ENCODE data around the gene NDUFS6. TPM values are rescaled to one million over a fixed set of nuclear protein-coding genes. Genes with fewer than 3 reads are reported as not detected.

The NDUFS6 gene
- total and polyA plus RNA-seq, 8 donors = 12.8 to 95.0 (median 86.0) TPM; not detected in 1

GRCh38 chr5:1845696-1846095 is 44.5 kb downstream of the NDUFS6 start:
- WGBS, 5 donors = 91 to 100% (median 95%) methylated on average over 1 of the region's 1 CpG
- TF ChIP-seq EP300 (IDR thresholded peaks at IDR 0.05) (no peak), POLR2A (IDR thresholded peaks at IDR 0.05) (no peak), POLR2AphosphoS5 (IDR thresholded peaks at IDR 0.05) (no peak)
- TF ChIP-seq, protein P1, sequence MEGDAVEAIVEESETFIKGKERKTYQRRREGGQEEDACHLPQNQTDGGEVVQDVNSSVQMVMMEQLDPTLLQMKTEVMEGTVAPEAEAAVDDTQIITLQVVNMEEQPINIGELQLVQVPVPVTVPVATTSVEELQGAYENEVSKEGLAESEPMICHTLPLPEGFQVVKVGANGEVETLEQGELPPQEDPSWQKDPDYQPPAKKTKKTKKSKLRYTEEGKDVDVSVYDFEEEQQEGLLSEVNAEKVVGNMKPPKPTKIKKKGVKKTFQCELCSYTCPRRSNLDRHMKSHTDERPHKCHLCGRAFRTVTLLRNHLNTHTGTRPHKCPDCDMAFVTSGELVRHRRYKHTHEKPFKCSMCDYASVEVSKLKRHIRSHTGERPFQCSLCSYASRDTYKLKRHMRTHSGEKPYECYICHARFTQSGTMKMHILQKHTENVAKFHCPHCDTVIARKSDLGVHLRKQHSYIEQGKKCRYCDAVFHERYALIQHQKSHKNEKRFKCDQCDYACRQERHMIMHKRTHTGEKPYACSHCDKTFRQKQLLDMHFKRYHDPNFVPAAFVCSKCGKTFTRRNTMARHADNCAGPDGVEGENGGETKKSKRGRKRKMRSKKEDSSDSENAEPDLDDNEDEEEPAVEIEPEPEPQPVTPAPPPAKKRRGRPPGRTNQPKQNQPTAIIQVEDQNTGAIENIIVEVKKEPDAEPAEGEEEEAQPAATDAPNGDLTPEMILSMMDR (IDR thresholded peaks at IDR 0.05) = no peak
- DNase-seq = no peak
- Histone ChIP-seq H3K36me3 (no peaks in the 10 kb centered on the region), H3K27me3 (peaks cover 0 to 79% (median 33%) of the 10 kb centered on the region in 3 donors), H3K4me3 (no peak overlapping the region), H3K9me3 (no peaks in the 10 kb centered on the region), H3K27ac (no peak overlapping the region), H3K4me1 (no peaks in the 10 kb centered on the region)
- intact Hi-C loops (cut with DNase I; ENCODE audit: low total_unique reads) = no loop called here

- Histone ChIP-seq H3K27ac (no peak overlapping the region), H3K27me3 (peaks cover 7 to 79% (median 33%) of the 10 kb centered on the region in 3 donors), H3K9me3 (no peaks in the 10 kb centered on the region), H3K36me3 (no peaks in the 10 kb centered on the region), H3K4me1 (peaks cover 0 to 7% (median 0%) of the 10 kb centered on the region in 4 donors), H3K4me3 (no peak overlapping the region)
- TF ChIP-seq POLR2A (IDR thresholded peaks at IDR 0.05) = no peak
- no peak for TF ChIP-seq POLR2AphosphoS5 (IDR thresholded peaks at IDR 0.05)
- TF ChIP-seq, protein P1 (IDR thresholded peaks at IDR 0.05) = no peak
- no peak for TF ChIP-seq EP300 (IDR thresholded peaks at IDR 0.05)
- 84 to 91% (median 87%) methylated on average over 13 of the region's 13 CpGs for WGBS, 5 donors
- intact Hi-C loops (cut with DNase I; ENCODE audit: low total_unique reads) = no loop called here
- DNase-seq = no peak
These were observed 45.4 kb downstream of the NDUFS6 start for GRCh38 chr5:1846583-1846982.

DNA sequence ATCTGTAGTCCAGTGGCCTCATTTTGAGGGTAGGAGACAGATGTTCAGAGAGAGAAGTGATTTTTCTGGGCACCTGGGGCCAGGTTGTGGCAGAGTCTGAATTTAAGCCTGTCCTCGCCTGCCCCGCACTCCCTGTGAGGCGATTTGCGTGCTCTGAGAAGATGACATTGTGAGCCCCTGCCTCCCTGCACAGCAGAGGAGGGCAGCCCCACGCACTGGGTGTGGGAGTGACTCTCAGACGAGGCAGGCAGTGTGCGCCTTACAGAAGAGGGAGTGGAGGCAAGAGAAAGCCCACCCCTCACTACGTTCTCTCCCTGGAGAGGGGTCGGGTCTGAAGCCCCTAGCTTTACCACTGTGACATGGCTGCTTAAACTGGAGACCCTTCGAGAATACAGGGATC is 45.8 kb downstream of the NDUFS6 start:
- peaks cover 7 to 79% (median 37%) of the 10 kb centered on the region in 3 donors for H3K27me3 ChIP-seq
- no peaks in the 10 kb centered on the region for H3K9me3 ChIP-seq
- H3K27ac ChIP-seq = no peak overlapping the region
- no peak for TF ChIP-seq POLR2AphosphoS5 (IDR thresholded peaks at IDR 0.05)
- TF ChIP-seq, protein P1 (IDR thresholded peaks at IDR 0.05) = no peak
- TF ChIP-seq POLR2A (IDR thresholded peaks at IDR 0.05) = no peak
- no peak for TF ChIP-seq EP300 (IDR thresholded peaks at IDR 0.05)
- no peak overlapping the region for H3K4me3 ChIP-seq
- 69 to 78% (median 73%) methylated on average over 10 of the region's 10 CpGs for whole genome bisulfite sequencing, 5 donors
- H3K36me3 ChIP-seq = no peaks in the 10 kb centered on the region
- intact Hi-C loops (cut with DNase I; ENCODE audit: low total_unique reads) = no loop called here
- peaks cover 0 to 11% (median 0%) of the 10 kb centered on the region in 4 donors for H3K4me1 ChIP-seq
- DNase-seq = no peak

DNA sequence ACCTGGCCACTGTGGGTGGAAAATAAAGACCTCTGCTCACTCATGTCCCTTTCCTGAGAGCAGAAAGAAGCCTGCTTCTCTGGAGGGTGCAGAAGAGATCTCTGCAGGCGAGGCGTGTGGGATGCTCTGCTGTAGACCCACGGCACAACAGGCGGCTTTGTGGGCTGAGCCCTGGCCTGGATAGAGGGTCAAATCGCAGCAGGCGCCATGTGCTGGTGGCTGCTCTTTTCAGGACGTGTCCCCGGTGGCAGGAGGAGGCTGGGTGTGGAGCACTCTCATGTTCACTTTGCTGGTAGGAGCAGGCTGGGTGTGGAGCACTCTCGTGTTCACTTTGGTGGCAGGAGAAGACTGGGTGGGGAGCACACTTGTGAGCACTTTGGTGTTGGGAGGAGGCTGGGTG is 46.4 kb downstream of the NDUFS6 start:
- no peak overlapping the region for H3K27ac ChIP-seq
- no peak overlapping the region for H3K4me3 ChIP-seq
- no peaks in the 10 kb centered on the region for H3K9me3 ChIP-seq
- intact Hi-C loops (cut with DNase I; ENCODE audit: low total_unique reads) = no loop called here
- TF ChIP-seq POLR2AphosphoS5 (IDR thresholded peaks at IDR 0.05) (no peak), EP300 (IDR thresholded peaks at IDR 0.05) (no peak), POLR2A (IDR thresholded peaks at IDR 0.05) (no peak)
- TF ChIP-seq, protein P1 (IDR thresholded peaks at IDR 0.05) = no peak
- H3K36me3 ChIP-seq = no peaks in the 10 kb centered on the region
- H3K4me1 ChIP-seq = peaks cover 0 to 11% (median 0%) of the 10 kb centered on the region in 4 donors
- no peak for DNase-seq
- peaks cover 7 to 80% (median 42%) of the 10 kb centered on the region in 3 donors for H3K27me3 ChIP-seq
- 71 to 79% (median 75%) methylated on average over 9 of the region's 9 CpGs for WGBS, 5 donors
